Gastroesophageal sphincter (tissue), 3 donors: Measurements from ENCODE around the gene CTNNBL1.

Experiments
- CTCF ChIP-seq, 4 experiments: fragments of 200-600 bp in 2 of 4; fragments of 450-650 bp in 2 of 4; sonication (generic) in 1 of 4; IDR thresholded peaks; one replicate each; pipeline ENCODE4 v1.5.1; 2017 to 2019; ENCODE audit warnings: antibody characterized with exemption in 4 of 4, mild to moderate bottlenecking in 2 of 4, moderate library complexity in 2 of 4
- EP300 ChIP-seq: sonication (generic); formaldehyde crosslinking; IDR thresholded peaks from one replicate; pipeline ENCODE4 v1.6.1; 2017; ENCODE audit warnings: antibody characterized with exemption, mild to moderate bottlenecking
- POLR2A ChIP-seq, 2 donors: fragments of 450-650 bp; IDR thresholded peaks; one replicate each; pipeline ENCODE4 v1.6.1; 2017; ENCODE audit warnings: antibody characterized with exemption in 2 of 2, mild to moderate bottlenecking in 2 of 2, moderate library complexity in 1 of 2
- POLR2AphosphoS5 ChIP-seq: sonication (generic); formaldehyde crosslinking; IDR thresholded peaks from one replicate; pipeline ENCODE4 v1.6.1; 2017; ENCODE audit warnings: antibody characterized with exemption

DNA sequence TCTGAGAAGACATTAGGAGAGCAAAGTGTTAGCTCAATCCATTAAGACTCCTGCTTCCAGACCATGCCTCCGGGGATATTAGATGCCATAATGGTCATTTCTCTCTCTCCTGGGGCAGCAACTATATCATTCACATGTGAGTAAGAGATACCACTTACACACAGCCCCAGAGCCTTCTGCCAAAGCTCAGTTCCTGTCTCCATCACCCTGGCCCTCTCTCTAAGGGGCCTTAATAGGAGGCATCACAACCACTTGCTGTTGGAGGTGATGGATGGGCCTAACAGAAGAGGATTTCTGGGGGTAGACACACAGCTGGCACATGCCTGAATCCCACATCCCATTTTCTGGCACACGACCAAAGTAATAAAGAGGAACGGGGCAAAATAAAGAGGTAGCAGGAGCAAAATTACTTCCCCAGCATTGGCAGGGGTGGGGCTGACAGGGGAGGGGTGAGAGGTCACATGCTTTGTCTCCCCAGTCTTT is 175.1 kb downstream of the CTNNBL1 start:
- TF ChIP-seq CTCF (IDR thresholded peaks at IDR 0.05) (no peak), EP300 (no peak), POLR2A (IDR thresholded peaks at IDR 0.05) (no peak), POLR2AphosphoS5 (no peak)
